ENCODE measurements around the gene DDX1.

DNA sequence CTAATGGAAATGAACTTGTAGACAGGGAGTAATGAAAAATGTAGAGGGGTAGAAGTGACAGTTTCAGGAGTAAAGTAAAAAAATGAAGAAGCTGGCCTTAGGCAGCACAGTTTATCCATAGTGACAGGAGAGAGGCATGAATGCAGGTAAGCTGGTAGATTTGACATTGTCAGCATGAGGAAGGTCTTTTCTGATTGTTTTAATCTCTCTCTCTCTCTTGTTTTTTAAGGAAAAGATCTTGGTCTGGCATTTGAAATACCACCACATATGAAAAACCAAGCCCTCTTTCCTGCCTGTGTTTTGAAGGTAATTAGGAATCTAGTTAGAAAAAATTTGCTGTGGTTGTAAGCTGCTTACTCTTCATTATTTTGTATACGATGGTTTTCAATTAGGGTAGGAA, 14.1 kb downstream of the DDX1 start:
- TF ChIP-seq SIN3A (IDR thresholded peaks at IDR 0.05; ENCODE audit: low read depth, low read length) (no peak), NR2F1 (conservative IDR thresholded peaks at IDR 0.05) (no peak)
- TF ChIP-seq, protein P1, sequence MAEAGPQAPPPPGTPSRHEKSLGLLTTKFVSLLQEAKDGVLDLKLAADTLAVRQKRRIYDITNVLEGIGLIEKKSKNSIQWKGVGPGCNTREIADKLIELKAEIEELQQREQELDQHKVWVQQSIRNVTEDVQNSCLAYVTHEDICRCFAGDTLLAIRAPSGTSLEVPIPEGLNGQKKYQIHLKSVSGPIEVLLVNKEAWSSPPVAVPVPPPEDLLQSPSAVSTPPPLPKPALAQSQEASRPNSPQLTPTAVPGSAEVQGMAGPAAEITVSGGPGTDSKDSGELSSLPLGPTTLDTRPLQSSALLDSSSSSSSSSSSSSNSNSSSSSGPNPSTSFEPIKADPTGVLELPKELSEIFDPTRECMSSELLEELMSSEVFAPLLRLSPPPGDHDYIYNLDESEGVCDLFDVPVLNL (IDR thresholded peaks at IDR 0.05; ENCODE audit: low read depth, low read length): no peak
